ENCODE measurements around the gene SLC8B1. TPM values are rescaled to one million over a fixed set of nuclear protein-coding genes. Genes with fewer than 3 reads are reported as not detected.

SLC8B1 gene
- total and polyA plus RNA-seq, 2 of the 4 experiments (the other 2 are of a cell fraction): 4.1 to 10.2 TPM

DNA sequence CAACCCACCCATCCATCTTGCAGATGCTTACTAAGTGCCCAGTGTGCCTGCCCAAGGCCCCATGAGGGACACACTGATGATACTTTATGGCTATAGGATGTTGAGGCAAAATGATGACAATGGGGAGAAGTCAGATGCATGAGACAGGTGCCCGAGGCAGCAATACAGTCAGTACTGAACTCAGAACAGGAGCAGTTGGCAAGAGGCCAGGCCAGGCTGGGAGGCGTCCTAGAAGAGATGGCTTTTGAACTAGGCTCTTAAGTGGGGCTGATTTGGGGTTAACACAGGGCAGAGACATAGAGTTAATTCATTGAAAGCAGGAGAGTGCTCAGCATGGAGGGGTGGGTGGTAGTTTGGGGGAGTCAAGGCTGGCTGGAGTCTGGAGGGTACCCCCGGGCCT is 39.1 kb upstream of the SLC8B1 start:
- no peaks in the 10 kb centered on the region for H3K27me3 ChIP-seq (ENCODE audit: control insufficient read depth, insufficient read depth, low read length)
- no TSS peak for BruUV-seq (replicated peaks)
- H3K4me2 ChIP-seq (ENCODE audit: low read depth, low read length): no peak overlapping the region
- H2BK20ac ChIP-seq (ENCODE audit: low read depth, low read length): no peak overlapping the region
- H3K4me1 ChIP-seq (ENCODE audit: control insufficient read depth, insufficient read depth, low read length): no peaks in the 10 kb centered on the region; the same call in 1 of the 2 replicates
- H2BK5ac ChIP-seq (ENCODE audit: low read depth, low read length, poor library complexity, severe bottlenecking): no peak overlapping the region
- no peak for TF ChIP-seq MAZ (IDR thresholded peaks at IDR 0.05; ENCODE audit: borderline replicate concordance, low read depth, low read length)
- no peak for TF ChIP-seq SMC3 (IDR thresholded peaks at IDR 0.05; ENCODE audit: low read depth, low read length)
- TF ChIP-seq, protein P1, sequence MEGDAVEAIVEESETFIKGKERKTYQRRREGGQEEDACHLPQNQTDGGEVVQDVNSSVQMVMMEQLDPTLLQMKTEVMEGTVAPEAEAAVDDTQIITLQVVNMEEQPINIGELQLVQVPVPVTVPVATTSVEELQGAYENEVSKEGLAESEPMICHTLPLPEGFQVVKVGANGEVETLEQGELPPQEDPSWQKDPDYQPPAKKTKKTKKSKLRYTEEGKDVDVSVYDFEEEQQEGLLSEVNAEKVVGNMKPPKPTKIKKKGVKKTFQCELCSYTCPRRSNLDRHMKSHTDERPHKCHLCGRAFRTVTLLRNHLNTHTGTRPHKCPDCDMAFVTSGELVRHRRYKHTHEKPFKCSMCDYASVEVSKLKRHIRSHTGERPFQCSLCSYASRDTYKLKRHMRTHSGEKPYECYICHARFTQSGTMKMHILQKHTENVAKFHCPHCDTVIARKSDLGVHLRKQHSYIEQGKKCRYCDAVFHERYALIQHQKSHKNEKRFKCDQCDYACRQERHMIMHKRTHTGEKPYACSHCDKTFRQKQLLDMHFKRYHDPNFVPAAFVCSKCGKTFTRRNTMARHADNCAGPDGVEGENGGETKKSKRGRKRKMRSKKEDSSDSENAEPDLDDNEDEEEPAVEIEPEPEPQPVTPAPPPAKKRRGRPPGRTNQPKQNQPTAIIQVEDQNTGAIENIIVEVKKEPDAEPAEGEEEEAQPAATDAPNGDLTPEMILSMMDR (conservative IDR thresholded peaks at IDR 0.05; ENCODE audit: low read depth, low read length): no peak
- no peak for TF ChIP-seq CHD1 (IDR thresholded peaks at IDR 0.05; ENCODE audit: low read depth, low read length)
- no peak for TF ChIP-seq CEBPB (IDR thresholded peaks at IDR 0.05; ENCODE audit: low read depth, low read length)
- no peak for TF ChIP-seq FOS (IDR thresholded peaks at IDR 0.05; ENCODE audit: low read depth, low read length)
- no peak for TF ChIP-seq MAFK (IDR thresholded peaks at IDR 0.05; ENCODE audit: low read depth, low read length)
- no peak for TF ChIP-seq USF2 (IDR thresholded peaks at IDR 0.05; ENCODE audit: low read depth, low read length)
- TF ChIP-seq NFE2L2 (IDR thresholded peaks at IDR 0.05; ENCODE audit: low read depth, low read length): no peak
- no peak for TF ChIP-seq BHLHE40 (IDR thresholded peaks at IDR 0.05; ENCODE audit: low read depth, low read length)
- TF ChIP-seq MXI1 (IDR thresholded peaks at IDR 0.05; ENCODE audit: borderline replicate concordance, low read depth, low read length): no peak
- no peak for TF ChIP-seq RAD21 (IDR thresholded peaks at IDR 0.05; ENCODE audit: low read length)
- TF ChIP-seq RFX5 (IDR thresholded peaks at IDR 0.05; ENCODE audit: low read depth, low read length): no peak
- TF ChIP-seq POLR2A (IDR thresholded peaks at IDR 0.05; ENCODE audit: low read depth, low read length): no peak
- no peak for TF ChIP-seq RCOR1 (IDR thresholded peaks at IDR 0.05; ENCODE audit: insufficient replicate concordance, low read length)
- TF ChIP-seq ELK1 (IDR thresholded peaks at IDR 0.05; ENCODE audit: borderline replicate concordance, low read depth, low read length): no peak
- no peak overlapping the region for H2AK9ac ChIP-seq (replicated peaks; ENCODE audit: low read depth, low read length, poor library complexity)
- H3K27ac ChIP-seq (ENCODE audit: insufficient read depth, low read length): no peak overlapping the region
- no peak overlapping the region for H3K4ac ChIP-seq (ENCODE audit: low read depth, low read length)
- peaks cover 23% of the 10 kb centered on the region for H3K36me3 ChIP-seq (ENCODE audit: control insufficient read depth, insufficient read depth, low read length)
- no peaks in the 10 kb centered on the region; the same call in 1 of the 2 replicates for H4K20me1 ChIP-seq (ENCODE audit: insufficient read depth, low read length)
- no peak overlapping the region for H2BK120ac ChIP-seq (ENCODE audit: low read depth, low read length)
- H3K4me3 ChIP-seq (ENCODE audit: insufficient read depth, low read depth, low read length): no peak overlapping the region
- H2AK5ac ChIP-seq (ENCODE audit: low read depth, low read length): no peak overlapping the region
- H3K9ac ChIP-seq (ENCODE audit: low read depth, low read length): no peak overlapping the region
- H4K91ac ChIP-seq (ENCODE audit: insufficient read depth, low read depth, low read length): no peak overlapping the region
- H3K18ac ChIP-seq (ENCODE audit: low read depth, low read length): no peak overlapping the region
- H3K56ac ChIP-seq (ENCODE audit: extremely low read depth, insufficient read depth, low read length): no peak overlapping the region
- DNase-seq: no peak
- H3K23ac ChIP-seq (ENCODE audit: low read depth, low read length): no peak overlapping the region
- no peak overlapping the region for H4K8ac ChIP-seq (ENCODE audit: low read depth in 2 of 2, low read length in 2 of 2)
- H3K14ac ChIP-seq (replicated peaks; ENCODE audit: low read depth, low read length): no peak overlapping the region
- H3K79me1 ChIP-seq (ENCODE audit: low read depth in 1 of 2, low read length in 2 of 2): peaks cover 0 to 6% of the 10 kb centered on the region in 2 experiments; a peak in 1 of 4 replicates
- intact Hi-C loops (cut with micrococcal nuclease): no loop called here
- in situ Hi-C loops (cut with MboI; ENCODE audit: low sequenced_read_pairs): no loop called here
- H3K9me3 ChIP-seq (ENCODE audit: control insufficient read depth, insufficient read depth, low read length): no peaks in the 10 kb centered on the region
- CTCF ChIA-PET: no interaction called here
- dilution Hi-C loops (cut with HindIII; ENCODE audit: low sequenced_read_pairs, unreplicated experiment): no loop called here
- no peak overlapping the region for H2BK15ac ChIP-seq (ENCODE audit: low read depth, low read length)
- no peak overlapping the region for H2AFZ ChIP-seq (replicated peaks; ENCODE audit: low read length, poor library complexity)
- 89% methylated on average over 1 of the region's 3 CpGs; no CpG with 5 or more reads in 1 of the 2 experiments for WGBS, 2 experiments (ENCODE audit: extremely low coverage in 2 of 2, insufficient read length in 1 of 2)
- peaks cover 18% of the 10 kb centered on the region; the same call in 1 of the 2 replicates for H3K9me1 ChIP-seq (ENCODE audit: insufficient read depth, low read length)
- POLR2A ChIA-PET (ENCODE audit: unreplicated experiment): no interaction called here
- no peak overlapping the region for H4K5ac ChIP-seq (ENCODE audit: low read depth, low read length)
- no peak for ATAC-seq (ENCODE audit: low read depth)

Measured in IMR-90 (cell line).